Measurements from ENCODE around the gene CDK5R2. TPM values are rescaled to one million over a fixed set of nuclear protein-coding genes. Genes with fewer than 3 reads are reported as not detected.

CDK5R2 gene
- polyA plus RNA-seq, 1 donor from 2014 or later: 2.0 TPM

DNA sequence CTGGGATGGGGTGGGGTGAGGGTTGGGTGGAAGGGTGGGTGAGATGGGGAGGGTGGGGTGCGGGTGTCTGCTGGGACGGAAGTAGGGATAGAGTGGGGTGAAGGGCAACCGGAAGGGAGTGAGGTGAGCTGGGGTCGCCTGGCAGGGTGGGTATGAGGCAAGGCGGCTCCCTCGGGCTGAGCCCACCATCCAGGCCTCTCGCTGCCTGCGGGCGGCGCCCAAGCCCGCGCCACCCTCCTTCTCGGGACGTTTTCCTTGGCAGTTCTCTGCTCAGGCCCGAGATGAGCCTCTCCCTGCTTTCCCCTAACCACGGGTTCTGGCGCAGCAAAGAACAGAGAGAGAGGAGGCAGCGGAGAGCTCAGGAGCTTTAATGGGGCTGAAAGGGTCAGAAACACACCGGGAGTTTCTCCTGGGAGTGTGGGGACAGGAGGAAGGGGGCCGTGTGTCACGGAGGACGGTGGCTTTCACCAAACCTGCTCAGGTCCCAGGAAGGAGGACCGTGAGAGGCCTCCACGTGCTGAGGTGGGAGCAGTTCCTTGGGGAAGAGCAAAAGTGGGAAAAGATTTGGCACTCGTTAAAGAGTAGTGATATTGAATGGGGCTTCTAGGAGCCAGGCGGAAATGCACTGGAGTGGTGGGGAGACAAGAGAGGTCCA, 21.4 kb downstream of the CDK5R2 start:
- no peak for TF ChIP-seq EP300 (conservative IDR thresholded peaks at IDR 0.05; ENCODE audit: poor library complexity, severe bottlenecking)
- TF ChIP-seq SMC3 (conservative IDR thresholded peaks at IDR 0.05; ENCODE audit: poor library complexity): no peak
- no peak for TF ChIP-seq POLR2AphosphoS5 (IDR thresholded peaks at IDR 0.05)
- TF ChIP-seq RAD21 (conservative IDR thresholded peaks at IDR 0.05): no peak
- TF ChIP-seq, protein P1, sequence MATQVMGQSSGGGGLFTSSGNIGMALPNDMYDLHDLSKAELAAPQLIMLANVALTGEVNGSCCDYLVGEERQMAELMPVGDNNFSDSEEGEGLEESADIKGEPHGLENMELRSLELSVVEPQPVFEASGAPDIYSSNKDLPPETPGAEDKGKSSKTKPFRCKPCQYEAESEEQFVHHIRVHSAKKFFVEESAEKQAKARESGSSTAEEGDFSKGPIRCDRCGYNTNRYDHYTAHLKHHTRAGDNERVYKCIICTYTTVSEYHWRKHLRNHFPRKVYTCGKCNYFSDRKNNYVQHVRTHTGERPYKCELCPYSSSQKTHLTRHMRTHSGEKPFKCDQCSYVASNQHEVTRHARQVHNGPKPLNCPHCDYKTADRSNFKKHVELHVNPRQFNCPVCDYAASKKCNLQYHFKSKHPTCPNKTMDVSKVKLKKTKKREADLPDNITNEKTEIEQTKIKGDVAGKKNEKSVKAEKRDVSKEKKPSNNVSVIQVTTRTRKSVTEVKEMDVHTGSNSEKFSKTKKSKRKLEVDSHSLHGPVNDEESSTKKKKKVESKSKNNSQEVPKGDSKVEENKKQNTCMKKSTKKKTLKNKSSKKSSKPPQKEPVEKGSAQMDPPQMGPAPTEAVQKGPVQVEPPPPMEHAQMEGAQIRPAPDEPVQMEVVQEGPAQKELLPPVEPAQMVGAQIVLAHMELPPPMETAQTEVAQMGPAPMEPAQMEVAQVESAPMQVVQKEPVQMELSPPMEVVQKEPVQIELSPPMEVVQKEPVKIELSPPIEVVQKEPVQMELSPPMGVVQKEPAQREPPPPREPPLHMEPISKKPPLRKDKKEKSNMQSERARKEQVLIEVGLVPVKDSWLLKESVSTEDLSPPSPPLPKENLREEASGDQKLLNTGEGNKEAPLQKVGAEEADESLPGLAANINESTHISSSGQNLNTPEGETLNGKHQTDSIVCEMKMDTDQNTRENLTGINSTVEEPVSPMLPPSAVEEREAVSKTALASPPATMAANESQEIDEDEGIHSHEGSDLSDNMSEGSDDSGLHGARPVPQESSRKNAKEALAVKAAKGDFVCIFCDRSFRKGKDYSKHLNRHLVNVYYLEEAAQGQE (IDR thresholded peaks at IDR 0.05; ENCODE audit: borderline replicate concordance): no peak
- TF ChIP-seq, protein P2, sequence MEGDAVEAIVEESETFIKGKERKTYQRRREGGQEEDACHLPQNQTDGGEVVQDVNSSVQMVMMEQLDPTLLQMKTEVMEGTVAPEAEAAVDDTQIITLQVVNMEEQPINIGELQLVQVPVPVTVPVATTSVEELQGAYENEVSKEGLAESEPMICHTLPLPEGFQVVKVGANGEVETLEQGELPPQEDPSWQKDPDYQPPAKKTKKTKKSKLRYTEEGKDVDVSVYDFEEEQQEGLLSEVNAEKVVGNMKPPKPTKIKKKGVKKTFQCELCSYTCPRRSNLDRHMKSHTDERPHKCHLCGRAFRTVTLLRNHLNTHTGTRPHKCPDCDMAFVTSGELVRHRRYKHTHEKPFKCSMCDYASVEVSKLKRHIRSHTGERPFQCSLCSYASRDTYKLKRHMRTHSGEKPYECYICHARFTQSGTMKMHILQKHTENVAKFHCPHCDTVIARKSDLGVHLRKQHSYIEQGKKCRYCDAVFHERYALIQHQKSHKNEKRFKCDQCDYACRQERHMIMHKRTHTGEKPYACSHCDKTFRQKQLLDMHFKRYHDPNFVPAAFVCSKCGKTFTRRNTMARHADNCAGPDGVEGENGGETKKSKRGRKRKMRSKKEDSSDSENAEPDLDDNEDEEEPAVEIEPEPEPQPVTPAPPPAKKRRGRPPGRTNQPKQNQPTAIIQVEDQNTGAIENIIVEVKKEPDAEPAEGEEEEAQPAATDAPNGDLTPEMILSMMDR (IDR thresholded peaks at IDR 0.05; ENCODE audit: poor library complexity, severe bottlenecking): no peak
- TF ChIP-seq TAF1 (IDR thresholded peaks at IDR 0.05; ENCODE audit: low read depth): no peak
- no peak for TF ChIP-seq MXI1 (conservative IDR thresholded peaks at IDR 0.05; ENCODE audit: poor library complexity, severe bottlenecking)
- TF ChIP-seq EZH2 (IDR thresholded peaks at IDR 0.05; ENCODE audit: borderline replicate concordance, insufficient read depth, low read length, poor library complexity, severe bottlenecking): no peak
- H3K4me2 ChIP-seq (ENCODE audit: low read length): no peak overlapping the region
- H3F3A ChIP-seq (ENCODE audit: insufficient read depth, low read length, poor library complexity, severe bottlenecking): no peaks in the 10 kb centered on the region
- H3K36me3 ChIP-seq (ENCODE audit: insufficient read depth, low read length): no peaks in the 10 kb centered on the region
- H3K79me2 ChIP-seq (replicated peaks; ENCODE audit: insufficient read depth, low read length): no peaks in the 10 kb centered on the region
- no peak overlapping the region for H2AFZ ChIP-seq (ENCODE audit: low read depth, low read length)
- no peaks in the 10 kb centered on the region for H3K9me2 ChIP-seq (ENCODE audit: insufficient read depth, low read length)
- no peaks in the 10 kb centered on the region for H3K9me3 ChIP-seq (ENCODE audit: low read length)
- no peak overlapping the region for H3K27ac ChIP-seq (ENCODE audit: low read length)
- H4K20me1 ChIP-seq (ENCODE audit: insufficient read depth): no peaks in the 10 kb centered on the region
- peaks cover 95% of the 10 kb centered on the region for H3K27me3 ChIP-seq (ENCODE audit: insufficient read depth, low read depth, low read length)
- no peak overlapping the region for H3K4me3 ChIP-seq (ENCODE audit: low read length)
- no peak overlapping the region for H3K9ac ChIP-seq (ENCODE audit: low read length)

DNA sequence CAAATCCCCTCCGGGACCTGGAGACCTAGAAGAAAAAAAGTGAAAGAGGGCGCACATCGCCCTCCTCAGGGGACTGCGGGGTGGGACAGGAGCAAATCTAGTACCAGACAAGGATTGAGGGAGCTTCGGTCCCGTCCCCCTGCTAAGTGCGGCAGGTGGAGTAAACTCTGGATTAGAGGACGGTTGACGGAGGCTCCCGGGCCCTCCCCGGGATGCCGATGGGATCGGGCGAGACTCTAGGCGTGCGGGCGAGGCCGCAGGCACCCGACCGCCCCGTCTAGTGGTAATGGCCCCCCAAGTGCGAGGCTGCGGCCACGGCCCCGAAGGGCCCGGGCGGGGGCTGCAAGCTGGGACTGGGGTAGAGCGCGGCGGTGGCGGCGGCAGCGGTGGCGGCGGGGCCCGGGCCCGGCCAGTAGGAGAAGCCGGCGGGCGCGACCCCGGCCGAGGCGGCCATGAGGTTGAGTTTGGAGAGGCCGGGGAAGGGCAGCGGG, 22.0 kb downstream of the CDK5R2 start:
- TF ChIP-seq MXI1 (conservative IDR thresholded peaks at IDR 0.05; ENCODE audit: poor library complexity, severe bottlenecking) (no peak), POLR2AphosphoS5 (IDR thresholded peaks at IDR 0.05) (no peak), TAF1 (IDR thresholded peaks at IDR 0.05; ENCODE audit: low read depth) (no peak), RAD21 (conservative IDR thresholded peaks at IDR 0.05) (no peak), EP300 (conservative IDR thresholded peaks at IDR 0.05; ENCODE audit: poor library complexity, severe bottlenecking) (no peak), EZH2 (IDR thresholded peaks at IDR 0.05; ENCODE audit: borderline replicate concordance, insufficient read depth, low read length, poor library complexity, severe bottlenecking) (no peak), SMC3 (conservative IDR thresholded peaks at IDR 0.05; ENCODE audit: poor library complexity) (no peak)
- TF ChIP-seq, protein P1 (IDR thresholded peaks at IDR 0.05; ENCODE audit: borderline replicate concordance): no peak
- TF ChIP-seq, protein P2 (IDR thresholded peaks at IDR 0.05; ENCODE audit: poor library complexity, severe bottlenecking): no peak
- Histone ChIP-seq H3F3A (ENCODE audit: insufficient read depth, low read length, poor library complexity, severe bottlenecking) (no peaks in the 10 kb centered on the region), H3K4me3 (ENCODE audit: low read length) (no peak overlapping the region), H3K79me2 (replicated peaks; ENCODE audit: insufficient read depth, low read length) (no peaks in the 10 kb centered on the region), H3K27ac (ENCODE audit: low read length) (no peak overlapping the region), H4K20me1 (ENCODE audit: insufficient read depth) (no peaks in the 10 kb centered on the region), H3K9ac (ENCODE audit: low read length) (no peak overlapping the region), H3K27me3 (ENCODE audit: insufficient read depth, low read depth, low read length) (peaks cover 95% of the 10 kb centered on the region), H3K36me3 (ENCODE audit: insufficient read depth, low read length) (no peaks in the 10 kb centered on the region), H3K9me2 (ENCODE audit: insufficient read depth, low read length) (no peaks in the 10 kb centered on the region), H2AFZ (ENCODE audit: low read depth, low read length) (no peak overlapping the region), H3K4me2 (ENCODE audit: low read length) (no peak overlapping the region), H3K9me3 (ENCODE audit: low read length) (no peaks in the 10 kb centered on the region)

Measured in neural cell (in vitro differentiated cells).